ENCODE data around the gene MCHR1. TPM values are rescaled to one million over a fixed set of nuclear protein-coding genes. Genes with fewer than 3 reads are reported as not detected.

Gene MCHR1
- polyA plus RNA-seq (ENCODE audit: insufficient read length in 4 of 4) = under 1 TPM; 0.18 to 0.29 (median 0.21) TPM

- DNase-seq (ENCODE audit: low read depth in 4 of 4, low spot score in 3 of 4) = no peak
Observed at GRCh38 chr22:40679249-40679963, at the start of gene MCHR1. Gene MCHR1, plus strand, starts transcription at chr22:40679484. Its CDS starts 169 bp downstream, at chr22:40679653.

GRCh38 chr22:40631925-40632324 lies 47.4 kb upstream of the MCHR1 start:
- DNase-seq (ENCODE audit: low read depth in 4 of 4, low spot score in 3 of 4) = no peak

GRCh38 chr22:40633036-40633435 lies 46.2 kb upstream of the MCHR1 start:
- no peak for DNase-seq (ENCODE audit: low read depth in 4 of 4, low spot score in 3 of 4)

GRCh38 chr22:40634119-40634903 lies 45.0 kb upstream of the MCHR1 start:
- no peak for DNase-seq (ENCODE audit: low read depth in 4 of 4, low spot score in 3 of 4)

GRCh38 chr22:40635043-40635939 lies 44.0 kb upstream of the MCHR1 start:
- no peak for DNase-seq (ENCODE audit: low read depth in 4 of 4, low spot score in 3 of 4)

GRCh38 chr22:40635940-40636379 lies 43.3 kb upstream of the MCHR1 start:
- no peak for DNase-seq (ENCODE audit: low read depth in 4 of 4, low spot score in 3 of 4)

GRCh38 chr22:40636380-40637182 lies 42.7 kb upstream of the MCHR1 start, which contains the start of gene MRTFA:
Gene MRTFA, minus strand, starts transcription at chr22:40636719.
- peak; percentile 99 to 100 (median 100) for DNase-seq (ENCODE audit: low read depth in 4 of 4, low spot score in 3 of 4)

GRCh38 chr22:40637183-40638150 lies 41.8 kb upstream of the MCHR1 start:
- DNase-seq (ENCODE audit: low read depth in 4 of 4, low spot score in 3 of 4) = no peak

- no peak for DNase-seq (ENCODE audit: low read depth in 4 of 4, low spot score in 3 of 4)
Observed at GRCh38 chr22:40638261-40638660, 41.0 kb upstream of the MCHR1 start.

GRCh38 chr22:40641269-40641668 lies 38.0 kb upstream of the MCHR1 start:
- no peak for DNase-seq (ENCODE audit: low read depth in 4 of 4, low spot score in 3 of 4)

GRCh38 chr22:40642316-40642715 lies 37.0 kb upstream of the MCHR1 start:
- DNase-seq (ENCODE audit: low read depth in 4 of 4, low spot score in 3 of 4) = no peak

- no peak for DNase-seq (ENCODE audit: low read depth in 4 of 4, low spot score in 3 of 4)
Observed at GRCh38 chr22:40645579-40646197, 33.6 kb upstream of the MCHR1 start.

- no peak for DNase-seq (ENCODE audit: low read depth in 4 of 4, low spot score in 3 of 4)
Observed at GRCh38 chr22:40648386-40648785, 30.9 kb upstream of the MCHR1 start.

GRCh38 chr22:40651057-40651456 lies 28.2 kb upstream of the MCHR1 start:
- no peak for DNase-seq (ENCODE audit: low read depth in 4 of 4, low spot score in 3 of 4)

- DNase-seq (ENCODE audit: low read depth in 4 of 4, low spot score in 3 of 4) = peak in 2 of 4 donors; percentile 65 to 74
Observed at GRCh38 chr22:40651563-40652501, 27.5 kb upstream of the MCHR1 start.

- DNase-seq (ENCODE audit: low read depth in 4 of 4, low spot score in 3 of 4) = no peak
Observed at GRCh38 chr22:40653361-40653760, 25.9 kb upstream of the MCHR1 start.

- DNase-seq (ENCODE audit: low read depth in 4 of 4, low spot score in 3 of 4) = no peak
Observed at GRCh38 chr22:40654522-40655167, 24.6 kb upstream of the MCHR1 start.
